Heart right ventricle (tissue), 16 donors: ENCODE measurements around the gene CCDC200. TPM values are rescaled to one million over a fixed set of nuclear protein-coding genes. Genes with fewer than 3 reads are reported as not detected.
"Not testable (repeated sequence)": the region's sequence is repeated elsewhere in the genome, so short reads cannot be mapped to it uniquely, and the experiment has no call there.

Source experiments
- ATAC-seq, 8 donors: fragments of 200-7000 bp; cut with Tn5 transposase; one replicate each; pipeline ENCODE4 v1.9.1; 2020; ENCODE audit warnings: mild to moderate bottlenecking in 8 of 8, moderate library complexity in 8 of 8, moderate number of reproducible peaks in 1 of 8
- DNase-seq, 2 donors: peaks; one replicate each; pipeline ENCODE4 v3.0.0-alpha.2; 2020
- H3K27ac ChIP-seq, 10 donors: fragments of 200-600 bp; sonication (generic) in 2 of 10; one replicate each; pipeline versions ENCODE4 v1.5.0 to v1.8.0; 2020 to 2022; ENCODE audit warnings: mild to moderate bottlenecking in 3 of 10
- H3K27me3 ChIP-seq, 7 donors: fragments of 200-600 bp; one replicate each; pipeline ENCODE4 v1.8.0; 2021 to 2022; ENCODE audit warnings: mild to moderate bottlenecking in 2 of 7
- H3K36me3 ChIP-seq, 9 donors: fragments of 200-600 bp; sonication (generic) in 1 of 9; one replicate each; pipeline versions ENCODE4 v1.5.0 to v1.8.0; 2020 to 2022; ENCODE audit warnings: mild to moderate bottlenecking in 2 of 9
- H3K4me1 ChIP-seq, 9 donors: fragments of 200-600 bp; sonication (generic) in 1 of 9; one replicate each; pipeline versions ENCODE4 v1.5.0 to v1.8.0; 2020 to 2022; ENCODE audit warnings: mild to moderate bottlenecking in 4 of 9
- H3K4me3 ChIP-seq, 10 donors: fragments of 200-600 bp; sonication (generic) in 2 of 10; one replicate each; pipeline versions ENCODE4 v1.5.0 to v1.8.0; 2020 to 2022; ENCODE audit warnings: mild to moderate bottlenecking in 7 of 10, moderate library complexity in 2 of 10
- H3K9me3 ChIP-seq, 11 donors: fragments of 200-600 bp in 10 of 11; sonication (generic) in 2 of 11; one replicate each; pipeline versions ENCODE4 v1.5.0 to v1.8.0; 2013 to 2022; ENCODE audit warnings: mild to moderate bottlenecking in 2 of 11, control low read depth in 1 of 11, moderate library complexity in 1 of 11
- WGBS, 2 donors: extraction: QIAGEN DNeasy Blood & Tissue Kit; methylation state at CpG; one replicate each; pipeline ENCODE4 v1.1.7; 2013; ENCODE audit warnings: inconsistent platforms in 1 of 2; 5-methylcytosine and 5-hydroxymethylcytosine counted together
- intact Hi-C, 10 donors: fragments of 100-400 bp; cut with DNase I; formaldehyde crosslinking; loops; one replicate each; pipeline versions ENCODE4 v1.11.1 to v1.14.2; 2022
- polyA plus RNA-seq, 2 donors: library from polyadenylated mRNA; stranded (reverse); fragments of 200-250 nt; gene quantifications; one replicate each; pipeline ENCODE4 v1.2.3, GENCODE V29; 2013
- total RNA-seq, 10 donors: library from RNA; stranded (reverse); fragmentation: NEBNext Ultra II Directional in 3 of 10; extraction: Animal tissue kit (Norgen Biotek cat#: 25700) in 3 of 10; gene quantifications; one replicate each; pipeline versions ENCODE4 v1.2.1 to v1.2.4, GENCODE V29; 2021 to 2023
- TF ChIP-seq, protein P1 (sequence below), 9 donors: fragments of 200-600 bp; sonication (generic) in 2 of 9; IDR thresholded peaks; one replicate each; pipeline versions ENCODE4 v1.5.0 to v1.8.0; 2021 to 2022; ENCODE audit warnings: antibody characterized with exemption in 9 of 9, mild to moderate bottlenecking in 5 of 9, moderate library complexity in 1 of 9
- donor health status: Arrhythmogenic right ventricular cardiomyopathy.
- donor health status: ischemic (EF 13 %, LVEDD 7.1; RV severe dilation, severe dysfunction).
- donor health status: healthy with polysubstance abuse.
- donor health status: DM: no; HTN: yes; CAD: no.
- donor health status: DM: no; HTN: no; CAD: no.
- donor health status: ischemic (EF 25% LVEDD 6.9; RV normal size, moderate dysfunction).
- donor health status: ischemic (EF 25% LVEDD 5.7; RV mildly dilated, moderate dysfunction).
- donor health status: healthy.
- donor health status: DM: yes; HTN: yes; CAD: no.
- donor health status: Ischemic cardiomyopathy.
- donor health status: ischemic (EF 35%, LVEDD 5.7; RV mildly dilated, moderate dysfunction).
- donor health status: nonischemic (EF 11% LVEDD 7.7; RV severe dilation, severe dysfunction).
- donor health status: DM: yes; HTN: yes; CAD: no.
- donor health status: PGD.
- donor health status: ischemic (EF 29% LVEDD 5.4; RV normal size, mild dysfunction).
- donor health status: nonischemic (EF 23%, LVEDD 6.1; RV moderate dilation, normal function).

CCDC200 gene
- total and polyA plus RNA-seq, 12 donors = not detected

DNA sequence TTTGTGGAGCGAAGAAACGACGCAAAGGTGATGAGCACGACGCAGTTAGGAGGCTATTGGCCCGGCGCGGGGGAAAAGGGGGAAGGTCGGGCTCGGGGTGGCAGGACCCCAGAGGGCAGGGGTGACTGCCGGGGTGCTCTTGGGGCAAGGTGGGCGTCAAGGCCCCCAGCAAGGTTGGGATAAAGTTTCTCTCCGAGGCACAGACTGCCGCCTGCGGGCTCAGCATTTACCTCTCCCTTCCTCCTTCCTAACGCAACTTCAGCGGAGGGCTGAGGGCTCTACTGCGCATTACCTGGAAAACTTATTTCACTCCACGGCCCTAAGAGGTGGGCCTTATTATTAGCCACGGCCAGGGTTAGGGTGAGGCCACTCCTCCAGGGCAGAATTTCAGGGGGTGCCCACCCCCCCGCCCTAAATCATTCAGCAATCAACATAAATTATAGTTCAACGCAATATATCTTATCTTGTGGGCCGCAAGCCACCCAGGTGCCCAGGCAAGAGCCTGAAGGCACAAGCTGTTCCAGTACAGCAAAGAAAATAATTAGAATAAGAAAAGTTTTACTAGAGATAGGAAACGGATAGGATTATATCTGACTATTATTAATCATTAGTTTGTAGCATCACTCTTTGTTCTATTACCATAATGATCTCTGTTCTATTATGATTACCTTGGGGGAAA is 3.7 kb upstream of the CCDC200 start:
- WGBS, 2 donors = 74 to 80% methylated on average over 16 of the region's 24 CpGs
- ATAC-seq, H3K27me3 ChIP-seq, H3K9me3 ChIP-seq, H3K4me1 ChIP-seq, intact Hi-C loops, H3K36me3 ChIP-seq: not testable (repeated sequence)
- Histone ChIP-seq H3K27ac (peak overlapping the region in 2 of 10 donors; percentile 57 to 66), H3K4me3 (peak overlapping the region in 5 of 10 donors; percentile 7 to 39 (median 13))
- DNase-seq = peak; percentile 31 to 53

DNA sequence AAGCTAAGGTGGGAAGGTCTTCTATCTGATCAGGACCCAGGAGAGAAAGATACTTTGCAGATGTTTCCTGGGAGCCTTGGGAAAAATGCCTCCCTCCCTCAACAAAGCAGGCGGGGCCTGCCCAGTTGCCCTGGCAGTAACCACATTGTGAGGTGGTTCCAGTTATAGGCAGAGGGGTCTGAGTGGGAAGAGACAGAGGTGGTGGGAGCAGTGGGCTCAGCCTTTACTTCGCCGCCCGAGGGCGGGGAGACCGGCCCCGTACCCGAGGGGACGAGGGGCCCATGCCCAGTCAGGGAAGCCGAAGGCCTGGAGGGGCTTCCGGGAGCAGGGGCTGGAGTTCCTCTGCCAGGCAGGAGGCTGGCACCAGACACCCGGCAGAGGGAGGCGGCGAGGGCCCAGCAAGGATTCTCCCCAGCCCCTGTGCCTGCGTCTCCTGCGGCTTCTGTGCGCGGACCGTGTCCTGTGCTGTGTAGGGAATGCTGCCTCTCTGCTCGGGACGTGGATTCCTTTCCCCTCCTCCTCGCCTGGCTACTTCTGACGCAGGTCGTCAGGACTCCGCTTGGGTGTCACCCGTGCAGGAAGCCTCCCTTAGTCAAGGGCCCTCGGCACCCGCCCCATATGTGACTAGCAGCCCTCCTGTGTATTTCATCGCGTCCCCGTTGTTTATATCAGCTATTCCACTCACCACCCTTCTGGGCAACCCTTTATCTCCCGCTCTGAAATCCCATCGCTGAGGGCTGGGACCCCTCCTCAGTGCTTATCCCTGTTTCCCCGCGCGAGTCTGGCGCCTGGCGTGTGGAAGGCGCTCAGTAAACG is 3.0 kb upstream of the CCDC200 start:
- H3K36me3 ChIP-seq, intact Hi-C loops, DNase-seq, H3K9me3 ChIP-seq, H3K4me1 ChIP-seq, H3K27me3 ChIP-seq: not testable (repeated sequence)
- 55 to 76% methylated on average over 15 to 18 of the region's 40 CpGs for WGBS, 2 donors
- ATAC-seq = peak in 6 of 8 donors; percentile 47 to 69 (median 57)
- H3K4me3 ChIP-seq = peak overlapping the region in 5 of 10 donors; percentile 7 to 39 (median 13)
- peak overlapping the region in 2 of 10 donors; percentile 57 to 66 for H3K27ac ChIP-seq

DNA sequence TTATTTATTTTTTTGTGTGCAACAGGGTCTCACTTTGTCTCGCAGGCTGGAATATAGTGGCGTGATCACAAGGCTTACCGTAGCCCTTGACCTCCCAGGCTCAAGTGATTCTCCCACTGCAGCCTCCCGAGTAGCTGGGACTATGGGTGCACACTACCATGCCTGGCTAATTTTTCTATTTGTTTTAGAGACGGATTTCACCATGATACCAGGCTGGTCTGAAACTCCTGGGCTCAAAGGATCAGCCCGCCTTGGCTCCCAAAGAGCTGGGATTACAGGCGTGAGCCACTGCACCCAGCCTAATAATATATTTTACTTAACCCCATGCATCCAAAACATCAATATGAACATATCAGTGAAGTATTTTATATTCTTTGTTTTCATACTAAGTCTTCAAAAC is 2.0 kb downstream of the CCDC200 start:
- Histone ChIP-seq H3K27me3 (no peaks in the 10 kb centered on the region), H3K4me1 (no peaks in the 10 kb centered on the region), H3K9me3 (no peaks in the 10 kb centered on the region), H3K36me3 (peaks cover 0 to 53% (median 0%) of the 10 kb centered on the region in 9 donors), H3K4me3 (no peak overlapping the region), H3K27ac (no peak overlapping the region)
- intact Hi-C loops = no loop called here
- TF ChIP-seq, protein P1, sequence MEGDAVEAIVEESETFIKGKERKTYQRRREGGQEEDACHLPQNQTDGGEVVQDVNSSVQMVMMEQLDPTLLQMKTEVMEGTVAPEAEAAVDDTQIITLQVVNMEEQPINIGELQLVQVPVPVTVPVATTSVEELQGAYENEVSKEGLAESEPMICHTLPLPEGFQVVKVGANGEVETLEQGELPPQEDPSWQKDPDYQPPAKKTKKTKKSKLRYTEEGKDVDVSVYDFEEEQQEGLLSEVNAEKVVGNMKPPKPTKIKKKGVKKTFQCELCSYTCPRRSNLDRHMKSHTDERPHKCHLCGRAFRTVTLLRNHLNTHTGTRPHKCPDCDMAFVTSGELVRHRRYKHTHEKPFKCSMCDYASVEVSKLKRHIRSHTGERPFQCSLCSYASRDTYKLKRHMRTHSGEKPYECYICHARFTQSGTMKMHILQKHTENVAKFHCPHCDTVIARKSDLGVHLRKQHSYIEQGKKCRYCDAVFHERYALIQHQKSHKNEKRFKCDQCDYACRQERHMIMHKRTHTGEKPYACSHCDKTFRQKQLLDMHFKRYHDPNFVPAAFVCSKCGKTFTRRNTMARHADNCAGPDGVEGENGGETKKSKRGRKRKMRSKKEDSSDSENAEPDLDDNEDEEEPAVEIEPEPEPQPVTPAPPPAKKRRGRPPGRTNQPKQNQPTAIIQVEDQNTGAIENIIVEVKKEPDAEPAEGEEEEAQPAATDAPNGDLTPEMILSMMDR (IDR thresholded peaks at IDR 0.05) = no peak
- ATAC-seq = no peak
- 93 to 94% methylated on average over 7 of the region's 7 CpGs for WGBS, 2 donors
- DNase-seq = no peak

DNA sequence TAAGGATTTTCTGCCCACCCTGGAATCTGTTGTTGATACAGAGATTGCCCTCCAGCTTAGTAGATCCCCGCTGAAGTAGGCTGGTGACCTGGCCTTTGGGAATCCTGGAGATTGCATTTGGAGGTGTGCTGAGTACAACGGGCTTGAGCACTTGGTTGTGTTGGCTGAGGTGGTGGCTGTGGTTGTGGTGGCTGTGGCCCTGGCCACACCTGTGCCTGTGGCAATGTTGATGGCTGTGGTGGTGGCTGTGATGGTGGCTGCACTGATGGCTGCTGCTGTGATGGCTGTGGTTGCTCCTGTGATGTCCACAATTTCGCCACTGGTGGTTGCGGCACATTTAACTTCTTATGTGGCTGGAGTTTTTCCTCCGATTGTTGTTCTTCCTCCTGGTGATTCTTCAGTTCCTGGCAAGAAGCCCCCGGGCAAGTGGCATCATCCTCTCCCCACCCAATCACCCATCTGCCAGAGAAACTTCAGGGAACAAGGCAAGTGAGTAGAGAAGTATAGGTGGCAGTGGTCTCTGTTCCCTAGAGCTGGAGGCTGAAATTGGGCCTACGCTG is 4.2 kb downstream of the CCDC200 start:
- TF ChIP-seq, protein P1 (IDR thresholded peaks at IDR 0.05) = no peak
- ATAC-seq (no peak), DNase-seq (no peak)
- H3K4me1 ChIP-seq = peaks cover 0 to 5% (median 0%) of the 10 kb centered on the region in 9 donors
- H3K27ac ChIP-seq = no peak overlapping the region
- intact Hi-C loops = no loop called here
- 92 to 97% methylated on average over 7 of the region's 7 CpGs for WGBS, 2 donors
- no peaks in the 10 kb centered on the region for H3K27me3 ChIP-seq
- H3K4me3 ChIP-seq = no peak overlapping the region
- peaks cover 0 to 66% (median 0%) of the 10 kb centered on the region in 9 donors for H3K36me3 ChIP-seq
- H3K9me3 ChIP-seq = no peaks in the 10 kb centered on the region

DNA sequence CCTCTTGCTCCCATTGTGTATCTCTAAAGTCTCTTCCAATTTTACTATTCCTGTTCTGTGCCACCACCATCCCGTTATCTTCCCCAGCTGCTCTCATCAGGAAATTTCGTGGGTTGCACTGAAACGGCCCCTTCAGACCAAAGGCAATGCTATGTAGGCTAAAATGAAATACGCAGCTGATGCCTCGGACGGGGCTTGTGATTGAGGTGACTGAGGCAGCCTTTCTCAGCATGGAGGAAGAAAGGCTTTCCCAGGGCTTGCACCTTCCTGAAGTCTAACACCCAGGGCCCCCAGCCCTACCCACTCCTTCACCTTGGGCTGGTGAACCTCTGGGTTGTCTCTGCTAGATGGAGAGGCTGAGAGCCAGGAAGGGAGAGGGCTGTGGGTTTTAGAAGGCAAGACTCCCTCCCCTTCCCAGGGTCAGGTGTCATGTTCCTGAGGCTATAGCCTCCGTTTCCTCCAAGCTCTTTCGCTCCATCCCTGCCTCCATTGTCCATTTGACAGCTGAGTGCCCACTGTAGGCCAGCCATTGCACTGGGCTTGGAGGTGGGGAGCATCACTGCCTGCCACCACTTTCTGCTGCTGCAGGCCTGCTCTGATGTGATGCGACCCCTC is 7.8 kb downstream of the CCDC200 start:
- H3K36me3 ChIP-seq = peaks cover 0 to 86% (median 6%) of the 10 kb centered on the region in 9 donors
- WGBS, 2 donors = 87% methylated on average over 9 of the region's 9 CpGs

More for the DNA sequence above, 7.8 kb downstream of the CCDC200 start:
- Histone ChIP-seq H3K27ac (no peak overlapping the region), H3K27me3 (no peaks in the 10 kb centered on the region), H3K4me3 (no peak overlapping the region), H3K9me3 (no peaks in the 10 kb centered on the region), H3K4me1 (peaks cover 0 to 5% (median 0%) of the 10 kb centered on the region in 9 donors)
- no peak for ATAC-seq
- intact Hi-C loops = no loop called here
- TF ChIP-seq, protein P1 (IDR thresholded peaks at IDR 0.05) = no peak
- no peak for DNase-seq
